H9 (cell line): ENCODE results near the gene VPS72. TPM values are rescaled to one million over a fixed set of nuclear protein-coding genes. Genes with fewer than 3 reads are reported as not detected.

Experiments
- DNase-seq: peaks from one replicate; pipeline ENCODE4 v3.0.0-alpha.2; 2017
- H2AFZ ChIP-seq: one replicate; pipeline ENCODE4 v1.6.1; 2013; ENCODE audit warnings: mild to moderate bottlenecking, low read length, control low read depth, moderate library complexity
- H2AK5ac ChIP-seq: 2 replicates; pipeline ENCODE4 v1.6.1; 2013; ENCODE audit warnings: low read length, control low read depth, mixed read lengths; ENCODE audit not compliant: insufficient read length
- H2BK120ac ChIP-seq: one replicate; pipeline ENCODE4 v1.6.1; 2013; ENCODE audit warnings: low read depth, mild to moderate bottlenecking, low read length, control low read depth, inconsistent platforms; ENCODE audit not compliant: poor library complexity, severe bottlenecking
- H2BK12ac ChIP-seq: 2 replicates; pipeline ENCODE4 v1.6.1; 2013; ENCODE audit warnings: low read length, control low read depth, mixed read lengths, low read depth; ENCODE audit not compliant: insufficient read length
- H2BK15ac ChIP-seq: 2 replicates; pipeline ENCODE4 v1.6.1; 2013; ENCODE audit warnings: low read depth, low read length, control low read depth
- H2BK20ac ChIP-seq: one replicate; pipeline ENCODE4 v1.6.1; 2013; ENCODE audit warnings: low read depth, mild to moderate bottlenecking, low read length, control low read depth, inconsistent platforms; ENCODE audit not compliant: poor library complexity, severe bottlenecking
- H2BK5ac ChIP-seq: 2 replicates; pipeline ENCODE4 v1.6.1; 2013; ENCODE audit warnings: low read length, control low read depth, mixed read lengths; ENCODE audit not compliant: insufficient read length
- H3K14ac ChIP-seq: 2 replicates; pipeline ENCODE4 v1.6.1; 2013; ENCODE audit warnings: low read length, control low read depth; ENCODE audit not compliant: insufficient read depth
- H3K18ac ChIP-seq: 2 replicates; pipeline ENCODE4 v1.6.1; 2013; ENCODE audit warnings: low read depth, mild to moderate bottlenecking, mixed read lengths, low read length, control low read depth; ENCODE audit not compliant: insufficient read length
- H3K23ac ChIP-seq: 2 replicates; pipeline ENCODE4 v1.6.1; 2013; ENCODE audit warnings: low read length, control low read depth, mixed read lengths, low read depth; ENCODE audit not compliant: insufficient read length
- H3K23me2 ChIP-seq: 2 replicates; pipeline ENCODE4 v1.6.1; 2013; ENCODE audit warnings: low read depth, mild to moderate bottlenecking, mixed read lengths, low read length, control low read depth; ENCODE audit not compliant: insufficient read length, poor library complexity, severe bottlenecking
- H3K27ac ChIP-seq: 2 replicates; pipeline ENCODE4 v1.5.1; 2013; ENCODE audit warnings: low read length, control low read depth, mixed read lengths, low read depth; ENCODE audit not compliant: insufficient read length
- H3K27me3 ChIP-seq: 2 replicates; pipeline ENCODE4 v1.6.1; 2013; ENCODE audit warnings: low read length, control low read depth, inconsistent platforms; ENCODE audit not compliant: insufficient read depth
- H3K4ac ChIP-seq: 2 replicates; pipeline ENCODE4 v1.6.1; 2013; ENCODE audit warnings: low read depth, mild to moderate bottlenecking, control low read depth, inconsistent platforms, low read length, moderate library complexity
- H3K4me1 ChIP-seq: 2 replicates; pipeline ENCODE4 v1.6.1; 2013; ENCODE audit warnings: low read length, control low read depth, inconsistent platforms; ENCODE audit not compliant: insufficient read depth
- H3K4me2 ChIP-seq: 2 replicates; pipeline ENCODE4 v1.6.1; 2013; ENCODE audit warnings: low read length, control low read depth, mixed read lengths; ENCODE audit not compliant: insufficient read length, insufficient read depth
- H3K56ac ChIP-seq: 2 replicates; pipeline ENCODE4 v1.6.1; 2013; ENCODE audit warnings: low read depth, mild to moderate bottlenecking, mixed read lengths, low read length, control low read depth; ENCODE audit not compliant: insufficient read length
- H3K79me1 ChIP-seq: 2 replicates; pipeline ENCODE4 v1.6.1; 2013; ENCODE audit warnings: low read depth, mild to moderate bottlenecking, moderate library complexity, low read length, control low read depth, inconsistent platforms; ENCODE audit not compliant: insufficient read depth, poor library complexity, severe bottlenecking
- H3K79me2 ChIP-seq: 2 replicates; pipeline ENCODE4 v1.6.1; 2013; ENCODE audit warnings: low read length, control low read depth, inconsistent platforms; ENCODE audit not compliant: insufficient read depth
- H3K9ac ChIP-seq: 2 replicates; pipeline ENCODE4 v1.6.1; 2013; ENCODE audit warnings: low read length, control low read depth, mixed read lengths; ENCODE audit not compliant: insufficient read length; ENCODE audit errors: extremely low read depth
- H3K9me3 ChIP-seq: one replicate; pipeline ENCODE4 v1.6.1; 2013; ENCODE audit warnings: low read depth, low read length, inconsistent platforms; ENCODE audit not compliant: control insufficient read depth
- H3T11ph ChIP-seq: one replicate; pipeline ENCODE4 v1.6.1; 2013; ENCODE audit warnings: mild to moderate bottlenecking, low read length, control low read depth, inconsistent platforms
- H4K20me1 ChIP-seq: one replicate; pipeline ENCODE4 v1.6.1; 2013; ENCODE audit not compliant: control insufficient read depth, insufficient read length, insufficient read depth
- H4K5ac ChIP-seq: 2 replicates; pipeline ENCODE4 v1.6.1; 2013; ENCODE audit warnings: low read depth, mild to moderate bottlenecking, mixed read lengths, low read length, control low read depth; ENCODE audit not compliant: insufficient read length
- H4K8ac ChIP-seq: replicated peaks from 2 replicates; pipeline ENCODE4 v1.6.1; 2013; ENCODE audit warnings: low read length, control low read depth, mixed read lengths, low read depth; ENCODE audit not compliant: insufficient read length
- H4K91ac ChIP-seq: 2 replicates; pipeline ENCODE4 v1.6.1; 2013; ENCODE audit warnings: low read depth, mild to moderate bottlenecking, moderate library complexity, mixed read lengths, low read length, control low read depth; ENCODE audit not compliant: insufficient read length
- H3K27ac Mint-ChIP-seq, 3 experiments: 2 replicates in 2 of 3; 3 replicates in 1 of 3; pipeline ENCODE4 v1.8.0; 2020 to 2021; ENCODE audit warnings: mixed read lengths in 3 of 3, mild to moderate bottlenecking in 1 of 3, moderate library complexity in 1 of 3
- H3K27me3 Mint-ChIP-seq: 2 replicates; pipeline ENCODE4 v1.8.0; 2021; ENCODE audit warnings: low read depth, mild to moderate bottlenecking, moderate library complexity, mixed read lengths
- H3K36me3 Mint-ChIP-seq, 3 experiments: 2 replicates in 2 of 3; 3 replicates in 1 of 3; pipeline ENCODE4 v1.8.0; 2020 to 2021; ENCODE audit warnings: low read depth in 3 of 3, mixed read lengths in 3 of 3; ENCODE audit not compliant: insufficient read depth in 1 of 3
- H3K4me1 Mint-ChIP-seq, 2 experiments: 2 replicates each; pipeline ENCODE4 v1.8.0; 2020; ENCODE audit warnings: mixed read lengths in 2 of 2
- H3K4me3 Mint-ChIP-seq, 2 experiments: 2 replicates in 1 of 2; 3 replicates in 1 of 2; pipeline ENCODE4 v1.8.0; 2020 to 2021; ENCODE audit warnings: mild to moderate bottlenecking in 2 of 2, mixed read lengths in 2 of 2, moderate library complexity in 1 of 2
- H3K9me3 Mint-ChIP-seq, 2 experiments: 2 replicates in 1 of 2; 3 replicates in 1 of 2; pipeline ENCODE4 v1.8.0; 2020; ENCODE audit warnings: mild to moderate bottlenecking in 2 of 2, mixed read lengths in 2 of 2, moderate library complexity in 1 of 2
- WGBS: extraction: QIAGEN DNeasy Blood & Tissue Kit; methylation state at CpG from one replicate; pipeline ENCODE4 v1.1.7; 2013; ENCODE audit warnings: missing lambda C conversion rate, low lambda C conversion rate, mixed read lengths; ENCODE audit not compliant: insufficient read length; ENCODE audit errors: extremely low coverage; 5-methylcytosine and 5-hydroxymethylcytosine counted together
- total RNA-seq: library from RNA; stranded (reverse); gene quantifications from 2 replicates; pipeline ENCODE4 v1.2.1, GENCODE V29; 2021
- TF ChIP-seq, protein P1 (sequence below): fragments of 200-600 bp; sonication (generic); conservative IDR thresholded peaks from 3 replicates; pipeline ENCODE4 v1.8.0; 2021; ENCODE audit warnings: antibody characterized with exemption, mild to moderate bottlenecking

Gene VPS72
- total RNA-seq, 1 experiment from 2014 or later = 91.4 TPM

- no peak overlapping the region for H3K4me2 ChIP-seq
- no peak overlapping the region for H3K56ac ChIP-seq
- no peak overlapping the region for H3K4ac ChIP-seq
- H2BK5ac ChIP-seq = no peak overlapping the region
- no peak for DNase-seq
- Mint-ChIP-seq H3K27me3 (peaks cover 4% of the 10 kb centered on the region), H3K4me3 (no peak overlapping the region), H3K9me3 (peaks cover 0 to 2% of the 10 kb centered on the region in 2 experiments; a peak in 1 of 5 replicates), H3K4me1 (peaks cover 8 to 15% of the 10 kb centered on the region in 2 experiments), H3K27ac (no peak overlapping the region), H3K36me3 (peaks cover under 1 to 7% (median under 1%) of the 10 kb centered on the region in 3 experiments; a peak in 4 of 7 replicates)
- H2BK15ac ChIP-seq = no peak overlapping the region
- no peaks in the 10 kb centered on the region for H3K79me1 ChIP-seq
- no peak overlapping the region for H3K27ac ChIP-seq
- H3K23ac ChIP-seq = no peak overlapping the region
- no peak overlapping the region for H4K5ac ChIP-seq
- H3T11ph ChIP-seq = no peak overlapping the region
- H4K8ac ChIP-seq = no peak overlapping the region
- H3K23me2 ChIP-seq = peaks cover 4% of the 10 kb centered on the region
- no peak overlapping the region for H2BK12ac ChIP-seq
- no peak overlapping the region for H2AK5ac ChIP-seq
- TF ChIP-seq, protein P1, sequence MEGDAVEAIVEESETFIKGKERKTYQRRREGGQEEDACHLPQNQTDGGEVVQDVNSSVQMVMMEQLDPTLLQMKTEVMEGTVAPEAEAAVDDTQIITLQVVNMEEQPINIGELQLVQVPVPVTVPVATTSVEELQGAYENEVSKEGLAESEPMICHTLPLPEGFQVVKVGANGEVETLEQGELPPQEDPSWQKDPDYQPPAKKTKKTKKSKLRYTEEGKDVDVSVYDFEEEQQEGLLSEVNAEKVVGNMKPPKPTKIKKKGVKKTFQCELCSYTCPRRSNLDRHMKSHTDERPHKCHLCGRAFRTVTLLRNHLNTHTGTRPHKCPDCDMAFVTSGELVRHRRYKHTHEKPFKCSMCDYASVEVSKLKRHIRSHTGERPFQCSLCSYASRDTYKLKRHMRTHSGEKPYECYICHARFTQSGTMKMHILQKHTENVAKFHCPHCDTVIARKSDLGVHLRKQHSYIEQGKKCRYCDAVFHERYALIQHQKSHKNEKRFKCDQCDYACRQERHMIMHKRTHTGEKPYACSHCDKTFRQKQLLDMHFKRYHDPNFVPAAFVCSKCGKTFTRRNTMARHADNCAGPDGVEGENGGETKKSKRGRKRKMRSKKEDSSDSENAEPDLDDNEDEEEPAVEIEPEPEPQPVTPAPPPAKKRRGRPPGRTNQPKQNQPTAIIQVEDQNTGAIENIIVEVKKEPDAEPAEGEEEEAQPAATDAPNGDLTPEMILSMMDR = no peak
- no peak overlapping the region for H3K14ac ChIP-seq
- H4K91ac ChIP-seq = no peak overlapping the region
- no peak overlapping the region for H2BK20ac ChIP-seq
- H3K79me2 ChIP-seq = peaks cover 10% of the 10 kb centered on the region; the same call in 1 of the 2 replicates
- H4K20me1 ChIP-seq = no peaks in the 10 kb centered on the region
- H3K18ac ChIP-seq = no peak overlapping the region
- H2AFZ ChIP-seq = no peak overlapping the region
- H3K9me3 ChIP-seq = no peaks in the 10 kb centered on the region
- no peaks in the 10 kb centered on the region for H3K27me3 ChIP-seq
- no CpG with 5 or more reads among the region's 1 CpG for WGBS
- H3K9ac ChIP-seq = no peak overlapping the region
- no peak overlapping the region for H2BK120ac ChIP-seq
- no peaks in the 10 kb centered on the region for H3K4me1 ChIP-seq
Observed at GRCh38 chr1:151193856-151194255, 3.9 kb upstream of the VPS72 start.
